ENCODE results near the gene RASA3.

DNA sequence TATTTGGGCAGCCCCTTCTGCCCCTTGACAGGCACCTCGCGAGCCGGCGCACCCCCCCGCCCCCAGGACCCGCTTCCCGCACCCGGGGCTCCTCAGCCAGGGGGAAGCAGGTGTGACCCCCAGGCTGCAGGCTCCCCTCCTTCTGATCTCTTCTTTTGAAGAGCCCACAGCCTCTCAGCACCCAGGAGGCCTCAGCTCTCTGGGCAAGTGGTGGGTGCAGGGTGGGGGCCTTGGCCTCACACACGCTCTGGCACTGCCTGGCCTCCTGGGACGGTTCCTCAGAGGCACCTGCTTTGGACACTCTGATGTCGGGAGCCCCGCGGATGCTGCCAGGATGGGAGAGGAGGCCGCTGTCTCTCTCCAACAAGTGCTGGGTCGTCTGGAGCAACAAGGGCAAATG, 157.0 kb downstream of the RASA3 start:
- TF ChIP-seq CTCF (conservative IDR thresholded peaks at IDR 0.05; ENCODE audit: low read length) (no peak), EZH2phosphoT487 (IDR thresholded peaks at IDR 0.05; ENCODE audit: borderline replicate concordance, low read depth, low read length) (no peak)
